RKO (cell line): ENCODE measurements around the gene ODAD2.
A peak's percentile ranks its signal among the peaks of the same experiment; 100 is the strongest.

Source experiments
- DNase-seq: peaks from one replicate; pipeline ENCODE4 v3.0.0-alpha.2; 2016; ENCODE audit warnings: low spot score

Gene ODAD2

DNA sequence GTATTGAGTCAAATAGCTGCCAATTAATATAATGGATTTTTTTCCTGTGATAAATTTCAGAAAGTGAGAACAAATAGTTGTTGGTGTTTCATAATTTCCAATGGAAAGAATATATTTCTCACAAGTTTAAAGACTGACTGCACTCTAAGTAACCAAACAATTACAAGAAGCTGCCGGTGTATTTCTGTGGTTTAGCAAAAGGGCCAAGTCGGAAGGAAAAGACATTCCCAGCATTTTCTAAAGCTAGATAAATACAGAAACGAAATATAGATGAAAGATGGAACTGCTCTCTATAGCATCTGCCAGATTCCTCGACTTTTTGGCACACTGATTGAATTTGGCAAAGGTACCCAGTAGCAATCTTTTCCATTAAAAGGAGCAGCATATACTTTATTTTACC lies 160.5 kb downstream of the ODAD2 start:
- no peak for DNase-seq

GRCh38 chr10:27834476-27834875 lies 164.4 kb downstream of the ODAD2 start:
- DNase-seq: no peak

- DNase-seq: no peak
These were observed 165.1 kb downstream of the ODAD2 start for GRCh38 chr10:27833792-27834191.

- DNase-seq: no peak
These were observed 166.1 kb downstream of the ODAD2 start for GRCh38 chr10:27832826-27833225.

GRCh38 chr10:27826369-27826768 lies 172.5 kb downstream of the ODAD2 start:
- DNase-seq: no peak

DNA sequence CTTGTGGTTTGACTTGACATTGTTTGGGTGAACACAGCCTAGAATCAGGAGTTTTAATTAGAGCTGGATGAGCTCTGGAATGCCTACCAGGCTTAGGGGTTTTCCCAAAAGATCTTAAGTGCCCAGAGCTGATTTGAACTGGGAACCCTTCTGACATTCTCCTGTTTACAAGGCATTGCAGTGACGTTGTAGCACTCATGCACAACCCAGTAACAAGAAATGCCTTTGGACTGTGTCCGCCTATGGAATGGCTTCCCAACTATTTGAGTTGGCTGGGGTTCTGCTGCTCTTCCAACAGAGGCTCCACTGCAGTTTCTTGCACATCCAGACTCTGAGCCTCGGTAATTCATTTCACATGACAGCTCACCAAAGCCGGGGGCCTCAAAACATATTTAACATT lies 176.6 kb downstream of the ODAD2 start:
- no peak for DNase-seq

GRCh38 chr10:27820637-27821036 lies 178.2 kb downstream of the ODAD2 start:
- no peak for DNase-seq

DNA sequence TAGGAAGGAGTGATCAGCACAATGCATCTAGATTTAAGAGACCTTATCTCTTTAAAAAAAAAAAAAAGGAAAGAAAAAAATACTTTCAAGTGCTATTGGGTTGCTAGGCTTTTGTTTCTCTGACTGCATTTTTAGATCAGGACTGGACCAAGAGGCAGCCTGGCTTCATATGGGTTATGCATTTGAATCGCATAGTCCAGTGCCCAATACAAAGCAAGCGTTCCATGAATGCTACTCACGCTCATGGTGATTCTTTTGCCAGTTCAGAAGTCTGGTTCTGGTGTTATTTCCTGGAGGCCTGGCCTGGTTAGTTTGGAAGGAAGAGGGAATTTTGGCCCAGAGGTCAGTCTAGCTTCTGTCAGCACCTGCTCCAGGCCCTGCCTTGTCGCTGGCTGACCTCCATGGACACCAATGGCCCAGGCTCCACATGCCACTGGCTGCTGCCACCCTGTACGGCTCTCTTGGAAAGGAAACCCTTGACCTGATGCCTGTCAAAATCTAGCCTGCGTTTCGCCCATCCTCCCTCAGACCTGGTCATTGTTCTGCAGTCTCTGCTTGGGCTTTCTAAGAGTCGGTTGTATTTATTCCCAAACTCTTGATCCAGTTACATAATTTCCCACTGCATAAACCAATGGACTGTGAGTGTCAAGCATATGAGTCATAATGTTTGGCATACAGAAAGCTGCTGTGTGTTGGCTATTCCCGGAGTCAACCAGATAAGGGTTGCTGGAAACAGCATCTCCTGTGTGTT lies 178.9 kb downstream of the ODAD2 start:
- DNase-seq: peak; percentile 35

DNA sequence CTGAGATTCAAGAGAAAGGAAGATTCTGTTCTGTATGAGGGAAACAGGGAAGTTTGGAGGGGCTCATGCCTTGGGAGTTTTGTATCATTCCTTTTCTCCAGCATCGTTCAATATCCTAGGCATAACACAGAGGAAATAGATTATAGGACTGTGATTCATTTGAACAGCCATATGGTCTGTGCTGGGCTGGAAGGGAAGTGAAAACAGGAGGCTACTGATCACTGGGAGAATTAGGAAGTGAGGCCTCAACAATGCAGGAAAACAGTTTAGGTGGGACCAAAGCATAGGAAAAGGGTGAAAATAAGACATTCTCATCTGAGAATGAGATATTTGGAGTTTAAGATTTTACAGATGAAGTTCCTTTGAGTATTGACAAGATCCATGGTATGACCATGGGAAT lies 182.6 kb downstream of the ODAD2 start:
- DNase-seq: no peak

- DNase-seq: no peak
These were observed 183.0 kb downstream of the ODAD2 start for GRCh38 chr10:27815846-27816245.

- no peak for DNase-seq
These were observed 183.6 kb downstream of the ODAD2 start for GRCh38 chr10:27815261-27815660.

- no peak for DNase-seq
These were observed 193.7 kb downstream of the ODAD2 start for GRCh38 chr10:27805180-27805579.

- no peak for DNase-seq
These were observed 194.7 kb downstream of the ODAD2 start for GRCh38 chr10:27804136-27804535.

GRCh38 chr10:27801171-27801785 lies 197.6 kb downstream of the ODAD2 start:
- no peak for DNase-seq

DNA sequence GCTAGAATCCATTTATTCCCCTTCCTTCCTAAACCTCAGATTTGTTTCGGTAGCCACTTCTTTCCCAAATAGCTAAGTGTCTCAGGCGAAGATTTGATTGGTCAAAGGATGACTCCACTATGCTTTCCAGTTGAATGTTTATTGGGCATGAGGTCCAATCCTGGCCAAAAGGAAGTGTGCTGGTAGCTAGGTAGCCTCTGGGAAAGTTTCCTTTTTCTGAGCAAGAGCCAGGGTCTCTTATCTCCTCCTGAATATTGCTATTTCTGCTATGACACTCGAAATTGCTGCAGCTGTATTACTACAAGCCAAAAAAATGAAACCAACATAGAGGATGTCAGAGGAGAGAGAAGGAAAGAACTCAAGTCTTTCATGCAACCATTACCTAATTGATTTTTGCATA lies 199.8 kb downstream of the ODAD2 start:
- DNase-seq: no peak

DNA sequence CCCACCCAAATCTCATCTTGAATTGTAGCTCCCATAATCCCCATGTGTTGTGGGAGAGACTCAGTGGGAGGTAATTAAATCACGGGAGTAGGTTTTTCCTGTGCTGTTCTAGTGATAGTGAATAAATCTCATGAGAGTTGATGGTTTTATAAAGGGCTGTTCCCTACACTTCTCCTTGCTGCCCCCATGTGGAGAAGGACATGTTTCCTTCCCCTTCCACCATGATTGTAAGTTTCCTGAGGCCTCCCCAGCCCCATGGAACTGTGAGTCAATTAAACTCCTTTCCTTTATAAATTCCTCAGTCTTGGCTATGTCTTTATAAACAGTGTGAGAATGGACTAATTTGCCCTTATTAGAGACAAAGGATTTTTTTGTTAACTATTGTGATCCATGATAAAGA lies 204.7 kb downstream of the ODAD2 start:
- DNase-seq: peak; percentile 8

DNA sequence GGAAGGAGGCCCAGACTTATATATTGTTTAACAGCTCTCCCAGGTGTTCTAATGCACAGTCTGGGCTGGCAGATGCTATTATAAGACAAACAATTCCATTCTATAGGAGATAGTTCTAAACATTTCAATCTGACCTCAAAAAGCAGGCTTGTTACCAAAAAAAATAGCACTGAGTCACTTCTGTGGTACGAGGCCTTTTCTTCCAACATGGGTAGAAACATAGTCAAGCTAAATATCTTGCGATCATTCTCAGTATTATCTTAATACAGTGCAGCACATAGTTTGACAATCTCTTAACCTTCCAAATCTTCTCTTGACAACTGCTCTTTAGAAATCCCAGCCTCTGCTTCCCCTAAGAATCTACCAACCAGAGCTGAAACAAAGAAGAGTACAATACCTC lies 206.7 kb downstream of the ODAD2 start:
- no peak for DNase-seq

DNA sequence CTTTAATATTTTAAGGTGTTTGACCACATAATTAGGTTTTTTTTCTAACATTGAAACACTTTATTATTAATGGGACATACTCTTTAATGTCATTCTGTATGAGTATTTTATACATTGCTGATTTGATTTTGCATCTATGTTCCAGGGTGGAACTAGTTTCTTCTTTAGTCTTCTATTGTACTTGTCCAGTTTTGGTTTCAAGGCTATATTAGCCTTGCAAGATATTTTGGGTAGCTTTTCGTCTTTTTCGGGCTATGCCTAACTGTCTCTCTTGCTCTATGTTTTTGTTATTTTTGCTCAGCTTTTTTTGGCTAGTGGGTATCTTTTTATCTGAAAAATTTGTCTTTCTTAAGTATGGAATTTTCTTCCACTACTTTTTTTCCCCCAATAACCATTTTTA lies 214.6 kb downstream of the ODAD2 start:
- DNase-seq: no peak

- peak; percentile 92 for DNase-seq
These were observed 215.2 kb downstream of the ODAD2 start for GRCh38 chr10:27783660-27784059.

- no peak for DNase-seq
These were observed 219.3 kb downstream of the ODAD2 start for GRCh38 chr10:27779462-27780015.

- no peak for DNase-seq
These were observed 224.0 kb downstream of the ODAD2 start for GRCh38 chr10:27774831-27775230.

- DNase-seq: no peak
These were observed 227.6 kb downstream of the ODAD2 start for GRCh38 chr10:27771231-27771630.

- no peak for DNase-seq
These were observed 228.7 kb downstream of the ODAD2 start for GRCh38 chr10:27770181-27770580.
